GM12865 (cell line): ENCODE data around the gene LSM2.

Experiments used
- DNase-seq: peaks from one replicate; pipeline ENCODE4 v3.0.0; 2010; ENCODE audit warnings: low read depth
- H3K4me3 ChIP-seq: 2 replicates; pipeline ENCODE4 v1.5.1; 2011; ENCODE audit warnings: mild to moderate bottlenecking, low read depth, low read length, control low read depth
- TF ChIP-seq, protein P1 (sequence below): IDR thresholded peaks from 2 replicates; pipeline ENCODE4 v1.5.1; 2011; ENCODE audit warnings: low read length, control low read depth, low read depth, inconsistent platforms; ENCODE audit not compliant: insufficient read depth; ENCODE audit errors: missing control alignments

LSM2 gene

GRCh38 chr6:31777667-31778050 lies 29.1 kb downstream of the LSM2 start:
- DNase-seq = no peak
- TF ChIP-seq, protein P1, sequence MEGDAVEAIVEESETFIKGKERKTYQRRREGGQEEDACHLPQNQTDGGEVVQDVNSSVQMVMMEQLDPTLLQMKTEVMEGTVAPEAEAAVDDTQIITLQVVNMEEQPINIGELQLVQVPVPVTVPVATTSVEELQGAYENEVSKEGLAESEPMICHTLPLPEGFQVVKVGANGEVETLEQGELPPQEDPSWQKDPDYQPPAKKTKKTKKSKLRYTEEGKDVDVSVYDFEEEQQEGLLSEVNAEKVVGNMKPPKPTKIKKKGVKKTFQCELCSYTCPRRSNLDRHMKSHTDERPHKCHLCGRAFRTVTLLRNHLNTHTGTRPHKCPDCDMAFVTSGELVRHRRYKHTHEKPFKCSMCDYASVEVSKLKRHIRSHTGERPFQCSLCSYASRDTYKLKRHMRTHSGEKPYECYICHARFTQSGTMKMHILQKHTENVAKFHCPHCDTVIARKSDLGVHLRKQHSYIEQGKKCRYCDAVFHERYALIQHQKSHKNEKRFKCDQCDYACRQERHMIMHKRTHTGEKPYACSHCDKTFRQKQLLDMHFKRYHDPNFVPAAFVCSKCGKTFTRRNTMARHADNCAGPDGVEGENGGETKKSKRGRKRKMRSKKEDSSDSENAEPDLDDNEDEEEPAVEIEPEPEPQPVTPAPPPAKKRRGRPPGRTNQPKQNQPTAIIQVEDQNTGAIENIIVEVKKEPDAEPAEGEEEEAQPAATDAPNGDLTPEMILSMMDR = no peak
- no peak overlapping the region for H3K4me3 ChIP-seq

DNA sequence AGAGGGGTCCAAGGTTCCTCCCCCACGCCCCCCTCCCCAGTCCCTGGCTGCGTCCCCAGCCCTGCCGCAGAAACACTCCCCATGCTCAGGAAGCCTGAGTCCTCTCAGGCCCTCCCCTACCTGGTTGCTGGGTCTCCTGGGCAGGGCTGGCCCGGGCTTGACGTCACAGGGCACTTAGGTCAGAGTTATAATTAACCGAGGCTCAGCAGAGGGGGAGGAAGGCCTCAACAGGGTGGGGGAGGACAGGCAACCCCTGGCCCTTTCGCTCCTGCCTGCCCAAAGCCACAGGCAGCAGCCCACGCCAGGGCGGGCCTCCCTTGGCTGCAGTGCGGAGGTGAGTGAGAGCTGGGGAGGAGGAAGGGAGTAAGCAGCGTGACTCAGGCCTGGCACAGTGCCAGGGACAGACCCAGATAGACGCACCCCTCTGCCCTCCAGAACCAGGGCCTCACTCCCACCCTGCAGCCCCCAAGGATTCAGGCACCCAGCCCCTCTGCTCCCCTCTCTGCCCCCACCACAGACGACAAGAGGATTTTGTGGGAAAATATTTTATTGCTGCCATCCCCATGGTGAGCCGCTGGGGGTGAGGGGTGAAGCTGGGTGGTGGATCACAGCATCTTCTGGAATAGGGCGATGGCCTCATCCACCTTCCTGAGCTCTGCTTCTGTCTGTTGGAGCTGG lies 29.6 kb downstream of the LSM2 start, which contains the start of gene VWA7:
VWA7 (minus strand) TSS at position 340 of the 678 bp plus-strand sequence. CDS start 549 bp downstream, outside the sequence.
- TF ChIP-seq, protein P1 = no peak
- DNase-seq = peak; percentile 83
- H3K4me3 ChIP-seq = no peak within 1 kb of the TSS

DNA sequence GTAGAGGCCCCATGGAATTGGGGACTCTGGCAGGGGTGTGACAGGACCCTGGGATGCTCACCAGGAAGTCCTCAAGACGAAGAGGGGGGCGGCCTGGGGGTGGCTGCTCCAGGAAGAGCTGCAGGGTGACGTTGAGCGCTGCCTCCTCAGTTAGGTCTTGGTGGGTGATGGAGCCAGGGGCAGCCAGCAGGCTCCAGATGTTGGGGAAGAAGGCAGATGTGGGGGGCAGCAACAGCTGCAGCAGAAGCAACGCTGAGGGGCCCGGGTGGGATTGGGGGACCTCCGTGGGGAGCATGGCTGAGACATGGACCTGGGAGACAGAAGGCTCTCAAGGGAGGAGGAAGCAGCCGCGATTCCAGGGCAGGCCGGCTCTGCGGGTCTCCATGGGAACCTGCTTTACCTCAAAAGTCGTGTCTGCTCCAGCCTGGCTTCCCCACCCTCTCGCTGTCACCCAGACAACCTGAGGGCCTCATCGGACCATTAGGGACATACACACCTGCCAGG lies 30.2 kb downstream of the LSM2 start:
- TF ChIP-seq, protein P1 = no peak
- H3K4me3 ChIP-seq = no peak overlapping the region
- no peak for DNase-seq

DNA sequence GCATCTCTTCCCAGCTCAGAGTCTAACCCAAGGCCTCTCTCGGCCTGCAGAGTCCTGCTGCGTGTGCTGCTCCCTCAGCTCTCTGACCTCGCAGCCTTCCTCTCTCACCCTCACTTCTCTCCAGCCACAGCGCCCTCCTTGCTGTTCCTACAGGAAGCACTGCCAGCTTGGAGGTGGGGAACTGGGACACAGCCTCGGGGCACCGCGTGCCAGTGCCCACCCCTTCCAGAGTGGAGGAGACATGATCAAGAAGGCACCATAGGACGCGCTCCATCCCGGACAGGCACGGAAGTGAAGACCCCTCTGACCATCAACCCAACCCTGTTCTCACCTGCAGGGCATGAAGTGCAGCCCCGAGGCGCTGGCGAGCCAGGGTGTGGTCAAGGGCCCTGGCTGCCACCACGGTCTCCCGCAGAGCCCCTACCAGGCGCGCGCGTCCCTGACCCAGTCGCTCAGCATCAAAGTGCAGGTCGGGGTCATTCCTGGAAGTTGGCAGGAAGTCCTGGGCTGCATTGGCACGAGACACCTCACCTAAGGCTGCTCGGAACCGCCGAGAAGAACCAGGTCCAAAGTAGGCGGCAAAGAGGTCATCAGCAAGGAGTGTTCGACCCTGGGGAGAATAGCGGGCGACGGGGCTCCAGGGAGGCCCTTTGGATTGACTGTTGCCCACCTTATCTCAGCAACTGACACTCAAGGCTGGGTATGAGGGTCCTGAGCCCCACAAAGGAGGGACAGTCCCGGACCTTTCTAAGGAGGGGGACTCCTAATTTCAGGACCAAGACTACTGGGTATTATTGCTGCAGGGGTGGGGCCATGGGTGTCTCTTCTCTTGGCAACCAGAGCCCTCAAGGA lies 30.9 kb downstream of the LSM2 start:
- H3K4me3 ChIP-seq = no peak overlapping the region
- TF ChIP-seq, protein P1 = no peak
- no peak for DNase-seq

GRCh38 chr6:31775184-31775583 lies 31.6 kb downstream of the LSM2 start:
- DNase-seq = no peak
- H3K4me3 ChIP-seq = no peak overlapping the region
- TF ChIP-seq, protein P1 = no peak

DNA sequence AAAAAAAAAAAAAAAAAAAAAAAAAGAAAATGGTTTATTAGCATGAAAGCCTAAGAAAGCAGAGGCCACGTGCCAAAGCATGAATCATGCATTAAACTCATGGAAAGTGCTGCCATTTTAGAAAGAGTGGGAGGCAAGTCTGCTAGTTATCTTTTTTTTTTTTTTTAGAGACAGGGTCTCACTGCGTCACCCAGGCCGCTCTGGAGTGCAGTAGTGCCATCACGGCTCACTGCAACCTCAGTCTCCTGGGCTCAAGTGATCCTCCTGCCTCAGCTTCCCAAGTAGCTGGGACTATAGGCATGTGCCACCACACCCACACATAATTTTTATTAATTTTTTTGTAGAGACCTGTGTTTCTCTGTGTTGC lies 34.8 kb downstream of the LSM2 start:
- TF ChIP-seq, protein P1 = no peak
- DNase-seq = no peak

DNA sequence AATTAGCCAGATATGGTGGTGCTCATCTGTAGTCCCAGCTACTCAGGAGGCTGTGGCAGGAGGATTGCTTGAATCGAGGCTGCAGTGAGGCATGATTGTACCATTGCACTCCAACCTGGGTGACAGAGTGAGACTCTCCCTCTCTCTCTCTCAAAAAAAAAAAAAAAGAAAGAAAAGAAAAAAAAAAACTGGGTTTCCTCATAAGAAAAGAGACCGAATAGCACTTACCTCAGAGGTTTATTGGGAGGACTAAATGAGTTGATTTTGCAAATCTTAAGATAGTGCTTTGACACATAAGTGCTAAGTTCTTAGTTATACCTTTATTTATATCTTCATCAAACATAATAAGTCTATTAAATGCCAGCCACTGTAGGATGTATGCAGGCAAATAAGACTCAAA lies 35.9 kb downstream of the LSM2 start:
- DNase-seq = no peak
- no peak overlapping the region for H3K4me3 ChIP-seq
- TF ChIP-seq, protein P1 = no peak

More for the DNA sequence above, 34.8 kb downstream of the LSM2 start:
- no peak overlapping the region for H3K4me3 ChIP-seq
